GM12891 (cell line): Measurements from ENCODE around the gene PPP2R3B.

Experiments used
- POLR2A ChIP-seq: IDR thresholded peaks from 2 replicates; pipeline ENCODE4 v1.6.1; 2011; ENCODE audit warnings: low read depth, low read length, control low read depth
- POLR2AphosphoS5 ChIP-seq: IDR thresholded peaks from 2 replicates; pipeline ENCODE4 v1.6.1; 2011; ENCODE audit warnings: low read depth, low read length, control low read depth
- POU2F2 ChIP-seq: IDR thresholded peaks from 2 replicates; pipeline ENCODE4 v1.6.1; 2011; ENCODE audit warnings: low read depth, mild to moderate bottlenecking, control low read depth, low read length, moderate library complexity
- SPI1 ChIP-seq: IDR thresholded peaks from 2 replicates; pipeline ENCODE4 v1.6.1; 2011; ENCODE audit warnings: low read depth, low read length, control low read depth

GRCh38 chrX:357035-357692 lies 29.5 kb downstream of the PPP2R3B start:
- TF ChIP-seq POLR2A (no peak), POLR2AphosphoS5 (no peak), SPI1 (no peak), POU2F2 (no peak)
